DND-41 (cell line): ENCODE results near the gene PARN.

ENCODE experiments used
- EZH2 ChIP-seq: IDR thresholded peaks from 3 replicates; pipeline ENCODE4 v1.6.1; 2012; ENCODE audit warnings: borderline replicate concordance, low read depth, mild to moderate bottlenecking, moderate library complexity, low read length, inconsistent platforms; ENCODE audit not compliant: severe bottlenecking
- TF ChIP-seq, protein P1 (sequence below): IDR thresholded peaks from 2 replicates; pipeline ENCODE4 v1.5.1; 2012; ENCODE audit warnings: borderline replicate concordance, low read length, moderate library complexity, mild to moderate bottlenecking; ENCODE audit not compliant: poor library complexity, severe bottlenecking; ENCODE audit errors: extremely low read depth

DNA sequence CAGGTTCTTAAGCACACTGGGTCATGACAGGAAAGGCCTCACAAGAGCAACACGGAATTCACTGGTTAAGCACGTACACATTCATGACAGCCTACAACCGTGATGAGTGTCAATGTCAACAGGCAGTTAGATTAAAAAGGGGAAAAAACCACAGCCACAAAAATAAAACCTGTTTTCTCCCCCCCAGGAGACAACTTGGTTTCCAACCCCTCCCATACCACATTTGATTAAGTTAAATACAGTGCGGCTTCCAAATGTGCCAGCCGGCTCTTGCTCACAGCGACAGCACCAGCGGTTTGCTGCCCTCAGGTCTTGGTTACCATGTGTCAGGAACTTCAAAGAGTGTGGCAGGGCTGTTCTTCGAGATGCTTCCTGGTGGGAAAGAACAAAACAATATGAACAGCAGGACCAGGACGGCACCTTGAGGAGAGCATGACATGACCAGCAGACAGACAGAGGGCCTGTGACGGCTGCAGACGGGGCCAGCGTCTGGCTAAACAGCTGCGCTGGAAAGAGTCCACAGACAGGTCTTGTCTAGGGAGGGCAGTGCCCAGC lies 193.6 kb downstream of the PARN start:
- no peak for TF ChIP-seq EZH2
- TF ChIP-seq, protein P1, sequence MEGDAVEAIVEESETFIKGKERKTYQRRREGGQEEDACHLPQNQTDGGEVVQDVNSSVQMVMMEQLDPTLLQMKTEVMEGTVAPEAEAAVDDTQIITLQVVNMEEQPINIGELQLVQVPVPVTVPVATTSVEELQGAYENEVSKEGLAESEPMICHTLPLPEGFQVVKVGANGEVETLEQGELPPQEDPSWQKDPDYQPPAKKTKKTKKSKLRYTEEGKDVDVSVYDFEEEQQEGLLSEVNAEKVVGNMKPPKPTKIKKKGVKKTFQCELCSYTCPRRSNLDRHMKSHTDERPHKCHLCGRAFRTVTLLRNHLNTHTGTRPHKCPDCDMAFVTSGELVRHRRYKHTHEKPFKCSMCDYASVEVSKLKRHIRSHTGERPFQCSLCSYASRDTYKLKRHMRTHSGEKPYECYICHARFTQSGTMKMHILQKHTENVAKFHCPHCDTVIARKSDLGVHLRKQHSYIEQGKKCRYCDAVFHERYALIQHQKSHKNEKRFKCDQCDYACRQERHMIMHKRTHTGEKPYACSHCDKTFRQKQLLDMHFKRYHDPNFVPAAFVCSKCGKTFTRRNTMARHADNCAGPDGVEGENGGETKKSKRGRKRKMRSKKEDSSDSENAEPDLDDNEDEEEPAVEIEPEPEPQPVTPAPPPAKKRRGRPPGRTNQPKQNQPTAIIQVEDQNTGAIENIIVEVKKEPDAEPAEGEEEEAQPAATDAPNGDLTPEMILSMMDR: peak; percentile 44
